Ectodermal cell (in vitro differentiated cells): ENCODE results near the gene BTBD10. TPM values are rescaled to one million over a fixed set of nuclear protein-coding genes. Genes with fewer than 3 reads are reported as not detected.

Experiments
- H3K27ac ChIP-seq: 2 replicates; pipeline ENCODE4 v1.7.0; 2013; ENCODE audit warnings: mild to moderate bottlenecking, low read depth, low read length; ENCODE audit not compliant: insufficient read depth, poor library complexity, severe bottlenecking
- H3K27me3 ChIP-seq: 2 replicates; pipeline ENCODE4 v1.7.0; 2013; ENCODE audit warnings: mild to moderate bottlenecking, low read length; ENCODE audit not compliant: insufficient read depth, control insufficient read depth, poor library complexity, severe bottlenecking
- H3K36me3 ChIP-seq: one replicate; pipeline ENCODE4 v1.7.0; 2013; ENCODE audit warnings: low read length; ENCODE audit not compliant: control insufficient read depth, insufficient read depth
- H3K4me1 ChIP-seq: one replicate; pipeline ENCODE4 v1.7.0; 2013; ENCODE audit warnings: low read length; ENCODE audit not compliant: control insufficient read depth, insufficient read depth
- H3K4me3 ChIP-seq: 2 replicates; pipeline ENCODE4 v1.7.0; 2013; ENCODE audit warnings: low read depth, low read length, control low read depth; ENCODE audit not compliant: insufficient read depth
- H3K9me3 ChIP-seq: 2 replicates; pipeline ENCODE4 v1.7.0; 2013; ENCODE audit warnings: mild to moderate bottlenecking, low read length, moderate library complexity; ENCODE audit not compliant: control insufficient read depth
- WGBS, 2 experiments: methylation state at CpG; one replicate each; pipeline ENCODE4 v1.1.7; 2013; ENCODE audit warnings: missing lambda C conversion rate in 2 of 2; 5-methylcytosine and 5-hydroxymethylcytosine counted together
- polyA plus RNA-seq, 4 experiments: library from polyadenylated mRNA; stranded (reverse); fragments of 50-300 nt; gene quantifications; one replicate each; pipeline ENCODE4 v1.2.3, GENCODE V29; 2013

Gene BTBD10
- polyA plus RNA-seq (2013, experiment 1 of 4): 39.1 TPM
- polyA plus RNA-seq (2013, experiment 2 of 4): 34.0 TPM
- 31.6 TPM for polyA plus RNA-seq (2013, experiment 3 of 4)
- 31.4 TPM for polyA plus RNA-seq (2013, experiment 4 of 4)

GRCh38 chr11:13462901-13463778 is at the start of gene BTBD10:
Gene BTBD10, minus strand, starts transcription at chr11:13463222. Its CDS starts 18,098 bp downstream, at chr11:13445124.
- H3K36me3 ChIP-seq: no peaks in the 10 kb centered on the region
- no peaks in the 10 kb centered on the region for H3K27me3 ChIP-seq
- peak within 1 kb of the TSS; percentile 76 for H3K27ac ChIP-seq
- peak within 1 kb of the TSS; percentile 94 for H3K4me3 ChIP-seq
- WGBS, 2 experiments: 0 to 1% methylated on average over 71 of the region's 71 CpGs
- no peaks in the 10 kb centered on the region for H3K9me3 ChIP-seq
- H3K4me1 ChIP-seq: peaks cover 10% of the 10 kb centered on the region

- no peaks in the 10 kb centered on the region for H3K36me3 ChIP-seq
- no peak overlapping the region for H3K4me3 ChIP-seq
- WGBS, 2 experiments: 80% methylated on average over 1 of the region's 1 CpG; no CpG with 5 or more reads in 1 of the 2 experiments
- H3K27ac ChIP-seq: no peak overlapping the region
- no peaks in the 10 kb centered on the region for H3K27me3 ChIP-seq
- no peaks in the 10 kb centered on the region for H3K4me1 ChIP-seq
- no peaks in the 10 kb centered on the region for H3K9me3 ChIP-seq
Measured at GRCh38 chr11:13503393-13503792, 40.4 kb upstream of the BTBD10 start.

- Histone ChIP-seq H3K27ac (no peak overlapping the region), H3K36me3 (no peaks in the 10 kb centered on the region), H3K4me3 (no peak overlapping the region), H3K27me3 (no peaks in the 10 kb centered on the region), H3K4me1 (no peaks in the 10 kb centered on the region), H3K9me3 (no peaks in the 10 kb centered on the region)
- 88 to 92% methylated on average over 1 of the region's 1 CpG for WGBS, 2 experiments
Measured at GRCh38 chr11:13502492-13502891, 39.5 kb upstream of the BTBD10 start.

- no peaks in the 10 kb centered on the region for H3K27me3 ChIP-seq
- no peaks in the 10 kb centered on the region for H3K36me3 ChIP-seq
- H3K4me3 ChIP-seq: no peak within 1 kb of the TSS
- WGBS, 2 experiments: 88 to 90% methylated on average over 1 to 2 of the region's 3 CpGs
- H3K9me3 ChIP-seq: no peaks in the 10 kb centered on the region
- H3K4me1 ChIP-seq: no peaks in the 10 kb centered on the region
- H3K27ac ChIP-seq: no peak within 1 kb of the TSS
Measured at GRCh38 chr11:13495929-13496328, 32.9 kb upstream of the BTBD10 start, which contains the start of gene PTH. Gene PTH, minus strand, starts transcription at chr11:13495997. Its CDS starts 3,142 bp downstream, at chr11:13492855.

- 60 to 72% methylated on average over 3 of the region's 3 CpGs for WGBS, 2 experiments
- no peaks in the 10 kb centered on the region for H3K27me3 ChIP-seq
- H3K36me3 ChIP-seq: no peaks in the 10 kb centered on the region
- no peaks in the 10 kb centered on the region for H3K9me3 ChIP-seq
- no peak overlapping the region for H3K27ac ChIP-seq
- no peaks in the 10 kb centered on the region for H3K4me1 ChIP-seq
- H3K4me3 ChIP-seq: no peak overlapping the region
Measured at GRCh38 chr11:13494051-13494450, 31.0 kb upstream of the BTBD10 start.

- Histone ChIP-seq H3K9me3 (no peaks in the 10 kb centered on the region), H3K27ac (no peak overlapping the region), H3K4me1 (no peaks in the 10 kb centered on the region), H3K27me3 (no peaks in the 10 kb centered on the region), H3K36me3 (no peaks in the 10 kb centered on the region), H3K4me3 (no peak overlapping the region)
- 89 to 95% methylated on average over 5 of the region's 5 CpGs for WGBS, 2 experiments
Measured at GRCh38 chr11:13487661-13488030, 24.6 kb upstream of the BTBD10 start.

GRCh38 chr11:13486926-13487660 is 24.1 kb upstream of the BTBD10 start:
- H3K27ac ChIP-seq: no peak overlapping the region
- no peaks in the 10 kb centered on the region for H3K36me3 ChIP-seq
- H3K9me3 ChIP-seq: no peaks in the 10 kb centered on the region
- H3K4me1 ChIP-seq: no peaks in the 10 kb centered on the region
- 88 to 89% methylated on average over 26 of the region's 26 CpGs for WGBS, 2 experiments
- H3K4me3 ChIP-seq: no peak overlapping the region
- no peaks in the 10 kb centered on the region for H3K27me3 ChIP-seq

GRCh38 chr11:13480198-13480597 is 17.2 kb upstream of the BTBD10 start:
- 90 to 92% methylated on average over 9 of the region's 9 CpGs for WGBS, 2 experiments
- Histone ChIP-seq H3K4me1 (no peaks in the 10 kb centered on the region), H3K27me3 (no peaks in the 10 kb centered on the region), H3K9me3 (no peaks in the 10 kb centered on the region), H3K27ac (no peak overlapping the region), H3K4me3 (no peak overlapping the region), H3K36me3 (no peaks in the 10 kb centered on the region)

GRCh38 chr11:13479688-13480087 is 16.7 kb upstream of the BTBD10 start:
- 97 to 98% methylated on average over 2 to 3 of the region's 3 CpGs for WGBS, 2 experiments
- Histone ChIP-seq H3K36me3 (no peaks in the 10 kb centered on the region), H3K4me1 (no peaks in the 10 kb centered on the region), H3K27me3 (no peaks in the 10 kb centered on the region), H3K9me3 (no peaks in the 10 kb centered on the region), H3K27ac (no peak overlapping the region), H3K4me3 (no peak overlapping the region)

- Histone ChIP-seq H3K9me3 (no peaks in the 10 kb centered on the region), H3K4me3 (no peak overlapping the region)
- 90 to 92% methylated on average over 3 of the region's 3 CpGs for WGBS, 2 experiments
Measured at GRCh38 chr11:13475091-13475490, 12.1 kb upstream of the BTBD10 start.

More at GRCh38 chr11:13475091-13475490, 12.1 kb upstream of the BTBD10 start:
- Histone ChIP-seq H3K4me1 (no peaks in the 10 kb centered on the region), H3K36me3 (no peaks in the 10 kb centered on the region), H3K27me3 (no peaks in the 10 kb centered on the region), H3K27ac (no peak overlapping the region)
